Activated naive CD8-positive, alpha-beta T cell treated with anti-CD3 and anti-CD28 coated beads, Interleukin-2, amount 10 ng/mL, durations not matched to agents 7 days and 5 days (primary cell): ENCODE results near the gene DAPK1. TPM values are rescaled to one million over a fixed set of nuclear protein-coding genes. Genes with fewer than 3 reads are reported as not detected.

ENCODE experiments used
- ATAC-seq: fragments of 150-1000 bp; cut with Tn5 transposase; one replicate; pipeline ENCODE4 v1.10.0; 2021; ENCODE audit warnings: low read depth, moderate library complexity
- POLR2A ChIA-PET: fragments of 350-600 bp; sonication (Branson Sonifier 250); formaldehyde crosslinking; loops from one replicate; lab custom pipeline; 2021; ENCODE audit warnings: antibody characterized with exemption; lab: Charles Lee
- DNase-seq: peaks from one replicate; pipeline ENCODE4 v3.0.0; 2021
- H3K27ac Mint-ChIP-seq: one replicate; pipeline ENCODE4 v1.8.0; 2022; ENCODE audit warnings: mild to moderate bottlenecking, mixed read lengths
- H3K27me3 Mint-ChIP-seq: one replicate; pipeline ENCODE4 v1.8.0; 2022; ENCODE audit warnings: mild to moderate bottlenecking, moderate library complexity, mixed read lengths
- H3K36me3 Mint-ChIP-seq: one replicate; pipeline ENCODE4 v1.8.0; 2021; ENCODE audit warnings: mild to moderate bottlenecking, mixed read lengths
- H3K4me1 Mint-ChIP-seq: one replicate; pipeline ENCODE4 v1.8.0; 2021; ENCODE audit warnings: mixed read lengths
- H3K4me3 Mint-ChIP-seq: one replicate; pipeline ENCODE4 v1.8.0; 2022; ENCODE audit warnings: mild to moderate bottlenecking, moderate library complexity, mixed read lengths
- H3K9me3 Mint-ChIP-seq: one replicate; pipeline ENCODE4 v1.8.0; 2021; ENCODE audit warnings: mixed read lengths
- total RNA-seq, 2 experiments: library from RNA; stranded (reverse); gene quantifications; one replicate each; pipeline ENCODE4 v1.2.3, GENCODE V29; 2021

DAPK1 gene
- total RNA-seq, 2 experiments from 2014 or later: 1.2 to 1.3 TPM

DNA sequence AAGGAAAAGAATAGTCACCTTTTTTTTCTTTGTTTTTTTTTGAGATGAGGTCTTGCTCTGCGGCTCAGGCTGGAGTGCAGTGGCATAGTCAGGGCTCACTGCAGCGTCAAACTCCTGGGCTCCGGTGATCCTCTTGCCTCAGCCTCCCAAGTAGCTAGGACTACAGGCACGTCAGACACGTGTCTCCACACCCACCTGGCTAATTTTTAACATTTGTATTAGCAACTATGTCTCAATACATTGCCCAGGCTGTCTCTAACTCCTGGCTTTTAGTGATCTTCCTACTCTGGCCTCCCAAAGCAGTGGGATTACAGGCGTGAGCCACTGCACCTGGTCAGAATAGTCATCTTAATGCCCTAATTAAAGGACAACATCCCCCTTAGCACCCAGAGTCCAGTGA, 173.8 kb downstream of the DAPK1 start:
- H3K27ac Mint-ChIP-seq: no peak overlapping the region

GRCh38 chr9:87671925-87672324, 174.3 kb downstream of the DAPK1 start:
- H3K4me1 Mint-ChIP-seq: peaks cover 2% of the 10 kb centered on the region
- no peaks in the 10 kb centered on the region for H3K9me3 Mint-ChIP-seq
- H3K27ac Mint-ChIP-seq: no peak overlapping the region
- ATAC-seq (no peak), DNase-seq (no peak)
- no peak overlapping the region for H3K4me3 Mint-ChIP-seq
- no peaks in the 10 kb centered on the region for H3K27me3 Mint-ChIP-seq
- no peaks in the 10 kb centered on the region for H3K36me3 Mint-ChIP-seq
- POLR2A ChIA-PET: no interaction called here

More for the DNA sequence above, 173.8 kb downstream of the DAPK1 start:
- ATAC-seq (no peak), DNase-seq (no peak)
- Mint-ChIP-seq H3K4me3 (no peak overlapping the region), H3K9me3 (peaks cover 1% of the 10 kb centered on the region), H3K36me3 (no peaks in the 10 kb centered on the region), H3K4me1 (peaks cover 2% of the 10 kb centered on the region), H3K27me3 (no peaks in the 10 kb centered on the region)
- POLR2A ChIA-PET: no interaction called here

GRCh38 chr9:87672586-87672985, 174.9 kb downstream of the DAPK1 start:
- Mint-ChIP-seq H3K9me3 (no peaks in the 10 kb centered on the region), H3K4me3 (no peak overlapping the region), H3K4me1 (peaks cover 2% of the 10 kb centered on the region), H3K36me3 (no peaks in the 10 kb centered on the region), H3K27me3 (no peaks in the 10 kb centered on the region), H3K27ac (no peak overlapping the region)
- DNase-seq (no peak), ATAC-seq (no peak)
- POLR2A ChIA-PET: no interaction called here

GRCh38 chr9:87673446-87674120, 175.9 kb downstream of the DAPK1 start:
- POLR2A ChIA-PET: no interaction called here
- Mint-ChIP-seq H3K27me3 (no peaks in the 10 kb centered on the region), H3K27ac (no peak overlapping the region), H3K4me1 (peaks cover 2% of the 10 kb centered on the region), H3K9me3 (no peaks in the 10 kb centered on the region), H3K36me3 (no peaks in the 10 kb centered on the region), H3K4me3 (no peak overlapping the region)
- ATAC-seq (no peak), DNase-seq (no peak)

DNA sequence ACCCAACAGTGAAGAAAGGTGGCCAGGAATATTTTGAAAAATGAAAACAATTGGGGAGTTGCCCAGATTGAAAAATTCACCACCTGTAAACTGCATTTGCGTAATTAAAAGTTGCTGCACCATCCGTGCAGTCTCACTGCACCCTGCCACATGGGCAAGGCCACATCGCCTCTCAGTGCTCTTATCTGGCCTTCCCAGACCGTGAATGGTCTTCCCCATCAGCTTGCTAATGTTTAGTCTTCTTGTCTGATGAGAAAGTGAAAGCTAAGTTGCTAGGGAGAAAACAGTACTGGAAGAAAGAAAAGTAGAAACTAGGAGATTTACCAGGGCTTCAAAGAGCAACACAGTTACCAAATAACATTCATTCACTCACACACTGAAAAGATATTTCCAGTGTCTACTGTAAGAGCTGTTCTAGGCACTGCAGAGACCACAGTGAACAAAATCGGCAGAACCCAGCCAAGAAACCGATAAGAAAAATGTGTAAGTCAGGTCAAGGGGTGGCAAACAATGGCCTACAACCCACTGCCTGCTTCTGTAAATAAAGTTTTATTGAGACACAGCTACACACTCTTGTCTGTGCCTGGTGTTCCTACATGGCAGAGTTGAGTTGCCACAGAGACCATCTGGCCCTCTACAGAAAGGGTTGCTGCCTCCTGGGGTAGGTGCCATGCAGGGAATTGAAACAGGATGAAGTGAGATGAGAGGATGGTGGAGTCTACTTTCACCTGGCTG, 177.1 kb downstream of the DAPK1 start:
- H3K27me3 Mint-ChIP-seq: no peaks in the 10 kb centered on the region
- H3K4me1 Mint-ChIP-seq: peaks cover 2% of the 10 kb centered on the region
- POLR2A ChIA-PET: no interaction called here
- H3K36me3 Mint-ChIP-seq: no peaks in the 10 kb centered on the region
- ATAC-seq: no peak
- H3K4me3 Mint-ChIP-seq: no peak overlapping the region
- no peak overlapping the region for H3K27ac Mint-ChIP-seq
- no peaks in the 10 kb centered on the region for H3K9me3 Mint-ChIP-seq
- DNase-seq: no peak

DNA sequence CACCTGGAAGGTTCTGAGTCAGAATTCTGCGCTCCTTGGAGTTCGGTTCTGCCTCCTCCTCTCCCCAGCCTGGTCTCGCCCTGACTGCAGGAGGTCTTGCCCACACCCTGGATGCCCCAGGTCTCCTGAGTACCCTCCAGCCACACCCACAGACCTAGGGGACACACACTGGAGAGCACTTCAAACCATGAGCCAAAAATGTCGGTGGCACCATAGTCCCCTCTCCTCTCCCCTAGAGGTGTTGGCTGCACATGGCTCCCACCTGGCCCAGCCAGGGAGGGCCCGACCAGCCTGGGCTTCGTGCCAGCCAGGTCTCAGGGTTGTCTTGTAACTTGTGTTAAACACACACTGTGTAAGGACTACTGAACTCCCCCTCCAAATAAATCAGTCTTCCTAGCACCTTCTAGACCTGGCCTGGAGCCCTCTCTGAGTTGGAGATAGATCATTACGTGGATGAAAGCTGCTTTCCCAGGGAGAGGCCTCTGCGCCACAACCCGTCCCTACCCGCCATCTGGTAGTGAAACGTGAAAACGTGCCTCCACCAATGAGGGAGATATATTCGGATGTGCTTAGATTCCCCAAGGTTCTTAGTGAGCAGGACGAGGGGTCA, 178.3 kb downstream of the DAPK1 start:
- H3K27me3 Mint-ChIP-seq: peaks cover 2% of the 10 kb centered on the region
- no peaks in the 10 kb centered on the region for H3K9me3 Mint-ChIP-seq
- no peak overlapping the region for H3K4me3 Mint-ChIP-seq
- ATAC-seq (no peak), DNase-seq (no peak)
- H3K36me3 Mint-ChIP-seq: no peaks in the 10 kb centered on the region
- POLR2A ChIA-PET: no interaction called here
- peaks cover 2% of the 10 kb centered on the region for H3K4me1 Mint-ChIP-seq
- no peak overlapping the region for H3K27ac Mint-ChIP-seq

DNA sequence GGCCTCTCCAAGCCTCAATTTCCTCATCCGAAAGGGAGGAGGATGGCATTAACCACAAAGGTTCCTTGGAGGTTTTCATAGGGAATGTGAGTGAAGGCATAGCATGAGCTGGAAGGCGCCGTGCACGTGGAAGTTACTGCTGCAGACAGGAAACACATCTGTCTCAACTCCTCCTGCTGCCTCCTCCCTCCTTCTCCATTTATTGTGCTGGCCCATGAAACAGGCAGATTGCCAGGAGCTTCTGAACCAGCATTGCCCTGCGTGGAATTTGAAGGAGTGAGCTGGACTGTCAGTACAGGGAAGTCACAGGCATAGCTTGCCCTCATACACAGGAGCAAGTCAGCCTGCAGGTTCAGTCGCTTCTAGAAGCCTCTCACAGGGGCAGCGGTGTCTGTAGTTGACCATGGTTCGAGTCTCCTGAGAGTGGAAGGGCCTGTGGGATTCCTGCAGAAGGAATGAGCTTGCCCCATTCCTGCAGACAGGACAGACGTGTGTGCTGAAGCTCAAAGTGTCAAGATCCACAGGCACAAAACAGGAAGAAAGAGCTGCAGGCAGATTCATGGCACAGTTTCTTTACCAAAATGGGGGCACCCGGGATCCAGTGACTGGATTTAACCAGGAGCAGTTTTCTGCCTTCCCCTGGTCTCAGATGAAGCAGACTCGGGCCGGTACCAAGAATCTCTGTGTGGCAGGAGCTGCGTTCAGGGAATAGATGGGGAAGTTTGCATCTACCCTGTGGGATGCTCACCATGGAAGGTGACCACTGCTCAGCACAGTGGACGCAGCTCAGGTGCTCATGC, 179.5 kb downstream of the DAPK1 start:
- Mint-ChIP-seq H3K36me3 (no peaks in the 10 kb centered on the region), H3K4me3 (no peak overlapping the region), H3K27me3 (peaks cover 2% of the 10 kb centered on the region), H3K27ac (no peak overlapping the region), H3K4me1 (peaks cover 2% of the 10 kb centered on the region), H3K9me3 (no peaks in the 10 kb centered on the region)
- POLR2A ChIA-PET: no interaction called here
- DNase-seq (no peak), ATAC-seq (no peak)

- Mint-ChIP-seq H3K4me1 (peaks cover 2% of the 10 kb centered on the region), H3K27me3 (peaks cover 2% of the 10 kb centered on the region), H3K9me3 (no peaks in the 10 kb centered on the region), H3K27ac (no peak overlapping the region), H3K36me3 (no peaks in the 10 kb centered on the region), H3K4me3 (no peak overlapping the region)
- POLR2A ChIA-PET: no interaction called here
- ATAC-seq: no peak
- no peak for DNase-seq
Observed at GRCh38 chr9:87677776-87678587, 180.3 kb downstream of the DAPK1 start.

DNA sequence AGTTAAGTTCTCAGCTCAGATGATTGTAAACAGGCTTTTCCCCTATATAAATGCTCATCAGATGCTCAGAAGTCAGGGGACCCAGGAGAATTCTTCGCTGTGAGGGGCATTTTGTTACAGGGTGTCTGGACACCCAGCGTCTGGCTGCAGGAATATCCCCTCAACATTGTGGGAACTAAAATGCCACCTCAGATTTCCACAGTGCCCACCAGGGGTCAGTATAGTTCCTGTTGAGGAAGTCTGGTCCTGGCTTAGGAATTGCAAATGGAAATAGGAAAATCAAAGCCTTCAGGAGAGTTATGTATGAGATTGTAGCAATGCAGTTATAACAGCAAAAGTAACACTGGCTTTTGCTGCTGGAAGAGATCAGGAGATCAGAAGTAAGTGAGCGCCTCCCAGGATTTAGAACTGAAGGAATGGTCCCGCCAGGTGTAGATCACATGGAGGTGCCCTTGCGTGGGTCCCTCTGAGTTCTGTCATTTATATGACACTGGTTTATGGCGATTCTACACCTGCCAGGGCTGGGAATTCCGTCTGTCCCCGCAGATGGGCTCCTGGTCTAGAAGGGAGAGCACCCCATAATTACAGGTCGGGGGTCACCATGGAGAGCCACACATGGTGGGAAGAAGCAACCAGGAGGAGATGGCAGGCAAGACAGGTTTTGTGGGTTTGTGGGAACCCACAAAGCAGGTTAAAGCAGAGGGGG, 181.1 kb downstream of the DAPK1 start:
- no peak overlapping the region for H3K27ac Mint-ChIP-seq
- H3K27me3 Mint-ChIP-seq: peaks cover 2% of the 10 kb centered on the region
- no peaks in the 10 kb centered on the region for H3K36me3 Mint-ChIP-seq
- H3K9me3 Mint-ChIP-seq: no peaks in the 10 kb centered on the region
- H3K4me3 Mint-ChIP-seq: no peak overlapping the region
- POLR2A ChIA-PET: no interaction called here
- H3K4me1 Mint-ChIP-seq: peaks cover 3% of the 10 kb centered on the region
- ATAC-seq (no peak), DNase-seq (no peak)

- Mint-ChIP-seq H3K9me3 (no peaks in the 10 kb centered on the region), H3K36me3 (no peaks in the 10 kb centered on the region), H3K27ac (no peak overlapping the region), H3K27me3 (peaks cover 2% of the 10 kb centered on the region), H3K4me1 (peaks cover 5% of the 10 kb centered on the region), H3K4me3 (no peak overlapping the region)
- POLR2A ChIA-PET: no interaction called here
- DNase-seq (no peak), ATAC-seq (no peak)
Observed at GRCh38 chr9:87681271-87682061, 183.8 kb downstream of the DAPK1 start.

DNA sequence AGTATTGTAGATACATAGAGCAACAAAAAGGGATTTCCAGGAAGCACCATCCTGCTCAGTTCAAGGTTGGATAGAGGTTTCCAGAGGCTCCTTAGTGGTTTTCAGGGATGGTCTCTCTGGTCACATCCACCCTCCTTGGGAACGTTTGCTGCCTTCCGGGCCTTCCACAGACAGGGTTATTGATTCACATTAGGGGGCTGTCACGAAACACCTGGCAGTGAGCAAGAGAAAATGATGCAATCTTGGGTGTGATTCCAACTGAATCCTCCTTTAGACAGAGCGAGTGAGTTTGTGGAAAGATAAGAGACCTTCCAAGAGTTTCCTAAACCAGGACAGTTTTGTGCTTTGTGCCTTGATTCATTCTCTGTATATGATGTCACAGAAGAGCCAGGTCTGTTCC, 184.4 kb downstream of the DAPK1 start:
- no peak for DNase-seq
- POLR2A ChIA-PET: no interaction called here
- peaks cover 5% of the 10 kb centered on the region for H3K4me1 Mint-ChIP-seq
- H3K27ac Mint-ChIP-seq: no peak overlapping the region
- H3K27me3 Mint-ChIP-seq: peaks cover 2% of the 10 kb centered on the region
- H3K9me3 Mint-ChIP-seq: no peaks in the 10 kb centered on the region
- H3K4me3 Mint-ChIP-seq: no peak overlapping the region
- no peak for ATAC-seq
- H3K36me3 Mint-ChIP-seq: no peaks in the 10 kb centered on the region

GRCh38 chr9:87682618-87683017, 185.0 kb downstream of the DAPK1 start:
- DNase-seq (no peak), ATAC-seq (no peak)
- POLR2A ChIA-PET: no interaction called here
- Mint-ChIP-seq H3K27me3 (peaks cover 2% of the 10 kb centered on the region), H3K4me1 (peaks cover 5% of the 10 kb centered on the region), H3K27ac (no peak overlapping the region), H3K36me3 (no peaks in the 10 kb centered on the region), H3K9me3 (no peaks in the 10 kb centered on the region), H3K4me3 (no peak overlapping the region)
